DND-41 (cell line): ENCODE data around the gene PDCD11.

Experiments used
- ATAC-seq: fragments of 200-7000 bp; cut with Tn5 transposase; 3 replicates; pipeline ENCODE4 v1.9.1; 2021; ENCODE audit warnings: low read depth; ENCODE audit not compliant: insufficient read depth
- DNase-seq: peaks from one replicate; pipeline ENCODE4 v3.0.0-alpha.2; 2020
- H2AFZ ChIP-seq: 2 replicates; pipeline ENCODE4 v1.6.0; 2012; ENCODE audit warnings: low read depth, low read length
- H3K27ac ChIP-seq: 2 replicates; pipeline ENCODE4 v1.5.1; 2012; ENCODE audit warnings: low read length, inconsistent platforms
- H3K27me3 ChIP-seq: fragments of 200-600 bp; sonication (generic); 2 replicates; pipeline ENCODE4 v1.6.0; 2012; ENCODE audit warnings: low read length, mild to moderate bottlenecking, inconsistent platforms; ENCODE audit not compliant: insufficient read depth, poor library complexity
- H3K36me3 ChIP-seq: 2 replicates; pipeline ENCODE4 v1.5.1; 2012; ENCODE audit warnings: low read length, inconsistent platforms; ENCODE audit not compliant: insufficient read depth
- H3K4me1 ChIP-seq: 2 replicates; pipeline ENCODE4 v1.5.1; 2012; ENCODE audit warnings: mild to moderate bottlenecking, low read length; ENCODE audit not compliant: insufficient read depth
- H3K4me2 ChIP-seq: 2 replicates; pipeline ENCODE4 v1.6.0; 2012; ENCODE audit warnings: mild to moderate bottlenecking, moderate library complexity, low read length, inconsistent platforms; ENCODE audit not compliant: insufficient read depth
- H3K4me3 ChIP-seq, 2 experiments: fragments of 200-600 bp in 1 of 2; shearing (Covaris generic) in 1 of 2; 2 replicates each; pipeline ENCODE4 v1.5.1; 2012 to 2016; ENCODE audit warnings: inconsistent platforms in 2 of 2, low read length in 2 of 2, mild to moderate bottlenecking in 2 of 2, low read depth in 1 of 2, moderate library complexity in 1 of 2
- H3K79me2 ChIP-seq: 2 replicates; pipeline ENCODE4 v1.6.0; 2012; ENCODE audit warnings: low read length, inconsistent platforms; ENCODE audit not compliant: insufficient read depth
- H3K9ac ChIP-seq: 2 replicates; pipeline ENCODE4 v1.6.0; 2012; ENCODE audit warnings: low read depth, mild to moderate bottlenecking, inconsistent platforms, low read length, moderate library complexity
- H3K9me3 ChIP-seq: 2 replicates; pipeline ENCODE4 v1.5.1; 2012; ENCODE audit warnings: low read length, moderate library complexity, mild to moderate bottlenecking, inconsistent platforms; ENCODE audit not compliant: insufficient read depth, severe bottlenecking
- H4K20me1 ChIP-seq: 2 replicates; pipeline ENCODE4 v1.6.0; 2012; ENCODE audit warnings: low read length; ENCODE audit not compliant: insufficient read depth
- CTCF ChIP-seq: IDR thresholded peaks from 2 replicates; pipeline ENCODE4 v1.5.1; 2012; ENCODE audit warnings: borderline replicate concordance, low read length, moderate library complexity, mild to moderate bottlenecking; ENCODE audit not compliant: poor library complexity, severe bottlenecking; ENCODE audit errors: extremely low read depth
- EZH2 ChIP-seq: IDR thresholded peaks from 3 replicates; pipeline ENCODE4 v1.6.1; 2012; ENCODE audit warnings: borderline replicate concordance, low read depth, mild to moderate bottlenecking, moderate library complexity, low read length, inconsistent platforms; ENCODE audit not compliant: severe bottlenecking

Gene PDCD11

GRCh38 chr10:103441611-103442010 is 45.2 kb downstream of the PDCD11 start:
- Histone ChIP-seq H3K4me3 (no peak overlapping the region), H3K36me3 (peaks cover 97% of the 10 kb centered on the region), H3K9me3 (no peaks in the 10 kb centered on the region), H3K27ac (no peak overlapping the region), H3K9ac (no peak overlapping the region), H3K4me2 (no peak overlapping the region), H2AFZ (no peak overlapping the region), H3K27me3 (no peaks in the 10 kb centered on the region), H4K20me1 (peaks cover 13% of the 10 kb centered on the region; the same call in 1 of the 2 replicates), H3K79me2 (no peaks in the 10 kb centered on the region), H3K4me1 (no peaks in the 10 kb centered on the region)
- no peak for ATAC-seq
- DNase-seq: no peak
- TF ChIP-seq EZH2: no peak
- TF ChIP-seq CTCF: no peak

DNA sequence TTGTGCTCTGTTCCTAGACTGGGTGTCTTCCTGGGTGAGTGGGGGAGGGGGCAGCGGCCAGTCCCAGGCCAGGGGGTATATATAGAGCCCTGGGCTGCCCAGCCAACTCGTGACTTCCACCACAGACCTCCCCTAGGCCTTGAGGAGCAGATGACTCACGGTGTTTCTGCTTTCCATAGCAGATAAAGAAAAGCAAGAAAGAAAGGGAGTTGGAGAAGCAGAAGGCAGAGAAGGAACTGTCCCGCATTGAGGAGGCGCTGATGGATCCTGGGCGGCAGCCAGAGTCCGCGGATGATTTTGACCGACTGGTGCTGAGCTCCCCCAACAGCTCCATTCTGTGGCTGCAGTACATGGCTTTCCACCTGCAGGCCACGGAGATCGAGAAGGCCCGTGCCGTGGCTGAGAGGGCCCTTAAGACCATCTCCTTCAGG is 45.6 kb downstream of the PDCD11 start:
- H3K4me3 ChIP-seq: no peak overlapping the region
- ATAC-seq (no peak), DNase-seq (no peak)
- H3K27me3 ChIP-seq: no peaks in the 10 kb centered on the region
- no peaks in the 10 kb centered on the region for H3K4me1 ChIP-seq
- H3K9ac ChIP-seq: no peak overlapping the region
- H3K27ac ChIP-seq: no peak overlapping the region
- no peaks in the 10 kb centered on the region for H3K79me2 ChIP-seq
- H3K4me2 ChIP-seq: no peak overlapping the region
- H3K36me3 ChIP-seq: peaks cover 96% of the 10 kb centered on the region
- H2AFZ ChIP-seq: no peak overlapping the region
- peaks cover 13% of the 10 kb centered on the region; the same call in 1 of the 2 replicates for H4K20me1 ChIP-seq
- no peaks in the 10 kb centered on the region for H3K9me3 ChIP-seq
- TF ChIP-seq CTCF (no peak), EZH2 (no peak)

DNA sequence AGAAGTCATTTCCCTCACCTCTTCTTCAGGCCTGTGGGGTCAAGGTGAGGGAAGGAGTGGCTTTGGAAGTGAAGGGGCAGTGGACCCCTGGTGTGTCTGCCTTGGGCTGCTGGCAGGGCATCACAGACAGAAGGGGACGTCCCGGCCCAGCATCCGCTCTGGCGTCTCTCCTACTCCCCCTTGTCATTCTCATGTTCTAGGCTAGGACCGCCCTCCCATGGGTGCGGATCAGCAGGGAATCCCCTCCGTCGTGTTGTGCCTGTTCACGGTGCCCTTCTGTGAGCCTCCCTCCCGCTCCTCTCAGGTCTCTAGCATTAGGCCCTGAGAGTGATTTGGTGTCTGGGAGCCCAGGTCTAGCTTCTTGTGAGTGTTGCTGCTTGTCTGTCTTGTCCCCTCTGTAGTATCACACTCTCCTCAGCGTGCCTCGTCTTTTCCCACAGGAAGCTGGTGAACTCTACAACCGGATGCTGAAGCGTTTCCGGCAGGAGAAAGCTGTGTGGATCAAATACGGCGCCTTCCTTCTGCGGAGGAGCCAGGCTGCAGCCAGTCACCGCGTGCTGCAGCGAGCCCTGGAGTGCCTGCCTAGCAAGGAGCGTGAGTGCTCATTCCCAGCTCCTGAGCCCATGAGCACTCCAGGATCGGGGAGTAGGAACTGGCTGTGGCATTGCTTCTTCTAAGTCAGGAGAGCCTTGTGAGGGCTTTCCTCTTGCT is 47.2 kb downstream of the PDCD11 start:
- TF ChIP-seq EZH2: no peak
- TF ChIP-seq CTCF: no peak
- H2AFZ ChIP-seq: no peak overlapping the region
- H3K9ac ChIP-seq: no peak overlapping the region
- H3K4me3 ChIP-seq: no peak overlapping the region
- no peaks in the 10 kb centered on the region for H3K4me1 ChIP-seq
- no peaks in the 10 kb centered on the region for H3K9me3 ChIP-seq
- H4K20me1 ChIP-seq: peaks cover 8% of the 10 kb centered on the region; the same call in 1 of the 2 replicates
- H3K4me2 ChIP-seq: no peak overlapping the region
- H3K27ac ChIP-seq: no peak overlapping the region
- H3K36me3 ChIP-seq: peaks cover 93% of the 10 kb centered on the region
- H3K79me2 ChIP-seq: no peaks in the 10 kb centered on the region
- DNase-seq (no peak), ATAC-seq (no peak)
- no peaks in the 10 kb centered on the region for H3K27me3 ChIP-seq

DNA sequence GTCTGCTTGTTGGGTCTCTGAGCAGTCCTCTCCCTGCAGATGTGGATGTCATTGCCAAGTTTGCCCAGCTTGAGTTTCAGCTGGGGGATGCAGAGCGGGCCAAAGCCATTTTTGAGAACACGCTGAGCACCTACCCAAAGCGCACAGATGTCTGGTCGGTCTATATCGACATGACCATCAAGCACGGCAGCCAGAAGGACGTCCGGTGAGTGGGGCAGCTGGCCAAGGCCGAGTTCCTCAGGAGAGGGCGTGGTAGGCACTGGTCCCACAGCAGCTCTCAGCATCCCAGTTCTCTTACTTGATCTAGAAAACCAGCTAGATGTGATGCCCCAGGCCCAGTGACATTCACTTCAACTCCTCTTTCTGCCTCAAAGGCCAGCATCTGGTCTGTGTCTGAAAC is 48.1 kb downstream of the PDCD11 start:
- no peak for ATAC-seq
- Histone ChIP-seq H3K27ac (no peak overlapping the region), H3K36me3 (peaks cover 92% of the 10 kb centered on the region)

More for the DNA sequence above, 48.1 kb downstream of the PDCD11 start:
- H3K9ac ChIP-seq: no peak overlapping the region
- no peak overlapping the region for H3K4me3 ChIP-seq
- no peaks in the 10 kb centered on the region for H3K79me2 ChIP-seq
- H3K9me3 ChIP-seq: no peaks in the 10 kb centered on the region
- no peaks in the 10 kb centered on the region for H3K27me3 ChIP-seq
- H4K20me1 ChIP-seq: peaks cover 10% of the 10 kb centered on the region; the same call in 1 of the 2 replicates
- no peak for DNase-seq
- H3K4me1 ChIP-seq: no peaks in the 10 kb centered on the region
- TF ChIP-seq EZH2 (no peak), CTCF (no peak)
- no peak overlapping the region for H3K4me2 ChIP-seq
- H2AFZ ChIP-seq: no peak overlapping the region
